Natural killer cell (primary cell): ENCODE results near the gene ERFL. TPM values are rescaled to one million over a fixed set of nuclear protein-coding genes. Genes with fewer than 3 reads are reported as not detected.

ENCODE experiments used
- ATAC-seq, 3 donors: fragments of 150-1000 bp in 2 of 3; fragments of 200-7000 bp in 1 of 3; cut with Tn5 transposase; 1 replicate in 1 of 3; 2 replicates in 2 of 3; pipeline ENCODE4 v1.10.0; 2021; ENCODE audit warnings: mild to moderate bottlenecking in 2 of 3, moderate library complexity in 2 of 3
- DNase-seq, 2 donors: peaks; one replicate each; pipeline versions ENCODE4 v3.0.0 to v3.0.0-alpha.2; 2013 to 2021; ENCODE audit warnings: mixed read lengths in 1 of 2
- H3K27ac ChIP-seq: one replicate; pipeline ENCODE4 v1.5.1; 2013; ENCODE audit warnings: mild to moderate bottlenecking, low read length
- H3K27me3 ChIP-seq: one replicate; pipeline ENCODE4 v1.6.1; 2013; ENCODE audit warnings: low read length; ENCODE audit not compliant: control insufficient read depth, insufficient read depth
- H3K36me3 ChIP-seq: one replicate; pipeline ENCODE4 v1.6.1; 2013; ENCODE audit warnings: low read length; ENCODE audit not compliant: control insufficient read depth, insufficient read depth
- H3K4me1 ChIP-seq: one replicate; pipeline ENCODE4 v1.6.1; 2013; ENCODE audit warnings: low read length; ENCODE audit not compliant: control insufficient read depth, insufficient read depth
- H3K4me3 ChIP-seq: one replicate; pipeline ENCODE4 v1.5.1; 2013; ENCODE audit warnings: low read length
- H3K9me3 ChIP-seq: one replicate; pipeline ENCODE4 v1.6.1; 2013; ENCODE audit warnings: low read length; ENCODE audit not compliant: control insufficient read depth, insufficient read depth
- H3K27ac Mint-ChIP-seq, 2 donors: one replicate each; pipeline ENCODE4 v1.8.0; 2022; ENCODE audit warnings: mild to moderate bottlenecking in 2 of 2, mixed read lengths in 2 of 2, moderate library complexity in 1 of 2
- H3K27me3 Mint-ChIP-seq, 2 donors: one replicate each; pipeline ENCODE4 v1.8.0; 2022; ENCODE audit warnings: low read depth in 2 of 2, mixed read lengths in 2 of 2
- H3K36me3 Mint-ChIP-seq: one replicate; pipeline ENCODE4 v1.8.0; 2022; ENCODE audit warnings: mixed read lengths
- H3K4me1 Mint-ChIP-seq, 2 donors: one replicate each; pipeline ENCODE4 v1.8.0; 2022; ENCODE audit warnings: mixed read lengths in 2 of 2
- H3K4me3 Mint-ChIP-seq: one replicate; pipeline ENCODE4 v1.8.0; 2022; ENCODE audit warnings: mild to moderate bottlenecking, moderate library complexity, mixed read lengths
- H3K9me3 Mint-ChIP-seq, 2 donors: one replicate each; pipeline ENCODE4 v1.8.0; 2022; ENCODE audit warnings: mixed read lengths in 2 of 2
- WGBS: methylation state at CpG from one replicate; pipeline ENCODE4 v1.1.7; 2013; ENCODE audit warnings: missing lambda C conversion rate; ENCODE audit not compliant: insufficient coverage; 5-methylcytosine and 5-hydroxymethylcytosine counted together
- intact Hi-C: fragments of 100-400 bp; cut with micrococcal nuclease; formaldehyde crosslinking; loops from one replicate; pipeline ENCODE4 v1.14.2; 2022
- total RNA-seq, 4 donors: library from RNA; stranded (reverse); fragments of 120-200 nt in 1 of 4; gene quantifications; one replicate each; pipeline versions ENCODE4 v1.2.3 to v1.2.4, GENCODE V29; 2013 to 2022
- TF ChIP-seq, protein P1 (sequence below): fragments of 200-600 bp; IDR thresholded peaks from one replicate; pipeline ENCODE4 v1.8.0; 2022; ENCODE audit warnings: antibody characterized with exemption

ERFL gene
- total RNA-seq, 3 donors from 2014 or later (not counting 1 experiment from before 2014, with no cell fraction given), result 1.1 to 2.1 (median 1.5) TPM

DNA sequence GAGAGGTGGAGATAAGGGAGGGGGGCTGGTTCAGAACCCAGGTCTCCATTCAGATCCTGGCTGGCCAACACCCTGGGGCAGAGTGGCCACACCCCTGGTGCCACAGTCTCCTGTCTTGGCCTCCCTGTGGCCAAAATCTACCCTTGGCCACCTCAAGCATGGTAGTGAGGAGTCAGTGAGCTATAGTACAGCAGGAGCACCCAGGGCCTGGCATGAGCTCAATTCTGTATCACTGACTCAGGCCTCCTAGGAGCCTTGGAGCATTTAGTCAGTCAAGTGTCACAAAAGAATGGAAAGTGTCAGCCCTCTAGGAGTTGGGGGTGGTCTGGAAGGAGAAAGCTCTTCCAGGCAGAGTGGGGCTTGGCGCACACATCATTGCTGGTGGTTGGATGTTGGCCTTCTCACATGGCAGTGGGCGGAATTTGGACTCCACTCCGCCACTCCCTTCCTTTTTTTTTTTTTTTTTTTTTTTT is 57.8 kb downstream of the ERFL start:
- WGBS, result no CpG with 5 or more reads among the region's 3 CpGs
- Histone ChIP-seq H3K4me1 (peaks cover 81% of the 10 kb centered on the region), H3K27me3 (no peaks in the 10 kb centered on the region), H3K9me3 (no peaks in the 10 kb centered on the region), H3K4me3 (no peak overlapping the region), H3K36me3 (peaks cover 33% of the 10 kb centered on the region), H3K27ac (peak overlapping the region; percentile 79)
- Mint-ChIP-seq H3K9me3 (no peaks in the 10 kb centered on the region), H3K36me3 (no peaks in the 10 kb centered on the region), H3K4me1 (peaks cover 30 to 51% of the 10 kb centered on the region in 2 donors), H3K4me3 (peak overlapping the region; percentile 17), H3K27ac (peak overlapping the region; percentile 95 to 97), H3K27me3 (no peaks in the 10 kb centered on the region)
- TF ChIP-seq, protein P1, sequence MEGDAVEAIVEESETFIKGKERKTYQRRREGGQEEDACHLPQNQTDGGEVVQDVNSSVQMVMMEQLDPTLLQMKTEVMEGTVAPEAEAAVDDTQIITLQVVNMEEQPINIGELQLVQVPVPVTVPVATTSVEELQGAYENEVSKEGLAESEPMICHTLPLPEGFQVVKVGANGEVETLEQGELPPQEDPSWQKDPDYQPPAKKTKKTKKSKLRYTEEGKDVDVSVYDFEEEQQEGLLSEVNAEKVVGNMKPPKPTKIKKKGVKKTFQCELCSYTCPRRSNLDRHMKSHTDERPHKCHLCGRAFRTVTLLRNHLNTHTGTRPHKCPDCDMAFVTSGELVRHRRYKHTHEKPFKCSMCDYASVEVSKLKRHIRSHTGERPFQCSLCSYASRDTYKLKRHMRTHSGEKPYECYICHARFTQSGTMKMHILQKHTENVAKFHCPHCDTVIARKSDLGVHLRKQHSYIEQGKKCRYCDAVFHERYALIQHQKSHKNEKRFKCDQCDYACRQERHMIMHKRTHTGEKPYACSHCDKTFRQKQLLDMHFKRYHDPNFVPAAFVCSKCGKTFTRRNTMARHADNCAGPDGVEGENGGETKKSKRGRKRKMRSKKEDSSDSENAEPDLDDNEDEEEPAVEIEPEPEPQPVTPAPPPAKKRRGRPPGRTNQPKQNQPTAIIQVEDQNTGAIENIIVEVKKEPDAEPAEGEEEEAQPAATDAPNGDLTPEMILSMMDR, result no peak
- no peak for ATAC-seq
- DNase-seq, result peak in 1 of 2 donors; percentile 31
- intact Hi-C loops, result no loop called here

DNA sequence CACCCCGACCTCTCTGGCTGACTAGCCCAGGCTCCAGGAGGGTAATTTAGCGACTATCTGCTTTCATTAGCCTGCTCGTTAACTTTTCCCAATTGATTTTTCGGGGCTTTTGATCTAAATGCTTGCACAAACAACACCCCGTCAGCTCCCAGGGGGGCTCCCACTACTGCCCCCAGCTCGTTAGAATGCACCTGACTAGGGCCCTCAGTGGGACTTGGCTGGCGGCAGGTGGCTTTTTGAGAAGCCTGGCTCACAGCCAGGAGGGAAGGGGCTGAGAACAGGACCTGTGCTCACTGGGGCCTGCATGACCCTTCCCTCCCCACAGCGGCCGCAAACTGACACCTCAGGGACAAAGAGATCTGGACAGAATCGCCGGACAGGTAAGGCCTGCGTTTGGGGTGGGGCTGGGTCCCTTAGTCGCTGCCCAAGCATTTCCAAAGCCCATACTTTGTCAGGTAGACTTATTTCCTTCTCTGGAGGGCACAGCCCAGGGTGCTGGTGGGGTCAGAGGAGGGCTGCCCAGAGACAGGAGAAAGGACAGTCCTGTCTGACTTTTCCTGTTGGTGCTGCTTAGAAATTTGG is 58.8 kb downstream of the ERFL start:
- H3K4me3 ChIP-seq, result no peak overlapping the region
- Mint-ChIP-seq H3K9me3 (no peaks in the 10 kb centered on the region), H3K27me3 (no peaks in the 10 kb centered on the region), H3K36me3 (no peaks in the 10 kb centered on the region), H3K4me3 (no peak overlapping the region), H3K27ac (peak overlapping the region; percentile 95 to 97), H3K4me1 (peaks cover 29 to 50% of the 10 kb centered on the region in 2 donors)
- H3K4me1 ChIP-seq, result peaks cover 77% of the 10 kb centered on the region
- TF ChIP-seq, protein P1, result no peak
- H3K9me3 ChIP-seq, result no peaks in the 10 kb centered on the region
- H3K36me3 ChIP-seq, result peaks cover 42% of the 10 kb centered on the region
- ATAC-seq (no peak), DNase-seq (no peak)
- intact Hi-C loops, result no loop called here
- peak overlapping the region; percentile 79 for H3K27ac ChIP-seq
- H3K27me3 ChIP-seq, result no peaks in the 10 kb centered on the region
- WGBS, result 88% methylated on average over 13 of the region's 13 CpGs

DNA sequence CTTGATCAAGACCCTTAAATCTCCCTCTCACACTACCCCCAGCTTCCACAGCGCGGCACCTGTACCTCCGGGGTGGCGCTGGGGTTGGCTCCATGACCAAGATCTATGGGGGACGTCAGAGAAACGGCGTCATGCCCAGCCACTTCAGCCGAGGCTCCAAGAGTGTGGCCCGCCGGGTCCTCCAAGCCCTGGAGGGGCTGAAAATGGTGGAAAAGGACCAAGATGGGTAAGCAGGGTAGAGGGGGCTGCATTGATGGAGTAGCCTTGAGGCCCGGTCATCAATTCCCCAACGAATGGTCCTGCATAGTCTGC is 59.3 kb downstream of the ERFL start:
- no peaks in the 10 kb centered on the region for H3K9me3 ChIP-seq
- Mint-ChIP-seq H3K4me1 (peaks cover 32 to 55% of the 10 kb centered on the region in 2 donors), H3K4me3 (no peak overlapping the region), H3K27me3 (no peaks in the 10 kb centered on the region), H3K27ac (peak overlapping the region; percentile 23 to 52), H3K9me3 (no peaks in the 10 kb centered on the region), H3K36me3 (no peaks in the 10 kb centered on the region)
- no peak overlapping the region for H3K27ac ChIP-seq
- no peak for DNase-seq
- no peak for ATAC-seq
- peaks cover 77% of the 10 kb centered on the region for H3K4me1 ChIP-seq
- no peaks in the 10 kb centered on the region for H3K27me3 ChIP-seq
- H3K36me3 ChIP-seq, result peaks cover 47% of the 10 kb centered on the region
- WGBS, result 96% methylated on average over 12 of the region's 12 CpGs
- TF ChIP-seq, protein P1, result no peak
- intact Hi-C loops, result no loop called here
- no peak overlapping the region for H3K4me3 ChIP-seq
